Activated CD4-positive, alpha-beta T cell treated with anti-CD3 and anti-CD28 coated beads for 36 hours (primary cell): ENCODE data around the gene HYAL2. TPM values are rescaled to one million over a fixed set of nuclear protein-coding genes. Genes with fewer than 3 reads are reported as not detected.
A peak's percentile ranks its signal among the peaks of the same experiment; 100 is the strongest.
"Not testable (repeated sequence)": the region's sequence is repeated elsewhere in the genome, so short reads cannot be mapped to it uniquely, and the experiment has no call there.

Source experiments
- ATAC-seq: fragments of 200-7000 bp; cut with Tn5 transposase; one replicate; pipeline ENCODE4 v1.10.0; 2021; ENCODE audit warnings: mild to moderate bottlenecking, moderate library complexity
- CTCF ChIA-PET: fragments of 350-600 bp; sonication (Branson Sonifier 250); formaldehyde crosslinking; loops from one replicate; lab custom pipeline; 2021; ENCODE audit warnings: antibody characterized with exemption; lab: Charles Lee
- POLR2A ChIA-PET: fragments of 350-600 bp; sonication (Branson Sonifier 250); formaldehyde crosslinking; loops from one replicate; lab custom pipeline; 2021; ENCODE audit warnings: antibody characterized with exemption, inconsistent platforms; lab: Charles Lee
- DNase-seq: peaks from one replicate; pipeline ENCODE4 v3.0.0-alpha.2; 2020
- H3K27ac Mint-ChIP-seq: one replicate; pipeline ENCODE4 v1.8.0; 2021; ENCODE audit warnings: mixed read lengths
- H3K27me3 Mint-ChIP-seq: one replicate; pipeline ENCODE4 v1.8.0; 2021; ENCODE audit warnings: mixed read lengths
- H3K36me3 Mint-ChIP-seq: one replicate; pipeline ENCODE4 v1.8.0; 2021; ENCODE audit warnings: low read depth, mixed read lengths
- H3K4me1 Mint-ChIP-seq: one replicate; pipeline ENCODE4 v1.8.0; 2021; ENCODE audit warnings: mixed read lengths
- H3K4me3 Mint-ChIP-seq: one replicate; pipeline ENCODE4 v1.8.0; 2021; ENCODE audit warnings: mild to moderate bottlenecking, moderate library complexity, mixed read lengths
- H3K9me3 Mint-ChIP-seq: one replicate; pipeline ENCODE4 v1.8.0; 2021; ENCODE audit warnings: low read depth, mixed read lengths
- intact Hi-C, 2 experiments: fragments of 100-400 bp; cut with DNase I in 1 of 2; cut with micrococcal nuclease in 1 of 2; formaldehyde crosslinking; loops; one replicate each; pipeline versions ENCODE4 v1.14.2 to v1.15.1; 2022 to 2024; cut with DNase I, micrococcal nuclease
- total RNA-seq, 2 experiments: library from RNA; stranded (reverse); gene quantifications; one replicate each; pipeline ENCODE4 v1.2.3, GENCODE V29; 2021

Gene HYAL2
- total RNA-seq, 2 experiments from 2014 or later = 4.7 to 5.1 TPM

DNA sequence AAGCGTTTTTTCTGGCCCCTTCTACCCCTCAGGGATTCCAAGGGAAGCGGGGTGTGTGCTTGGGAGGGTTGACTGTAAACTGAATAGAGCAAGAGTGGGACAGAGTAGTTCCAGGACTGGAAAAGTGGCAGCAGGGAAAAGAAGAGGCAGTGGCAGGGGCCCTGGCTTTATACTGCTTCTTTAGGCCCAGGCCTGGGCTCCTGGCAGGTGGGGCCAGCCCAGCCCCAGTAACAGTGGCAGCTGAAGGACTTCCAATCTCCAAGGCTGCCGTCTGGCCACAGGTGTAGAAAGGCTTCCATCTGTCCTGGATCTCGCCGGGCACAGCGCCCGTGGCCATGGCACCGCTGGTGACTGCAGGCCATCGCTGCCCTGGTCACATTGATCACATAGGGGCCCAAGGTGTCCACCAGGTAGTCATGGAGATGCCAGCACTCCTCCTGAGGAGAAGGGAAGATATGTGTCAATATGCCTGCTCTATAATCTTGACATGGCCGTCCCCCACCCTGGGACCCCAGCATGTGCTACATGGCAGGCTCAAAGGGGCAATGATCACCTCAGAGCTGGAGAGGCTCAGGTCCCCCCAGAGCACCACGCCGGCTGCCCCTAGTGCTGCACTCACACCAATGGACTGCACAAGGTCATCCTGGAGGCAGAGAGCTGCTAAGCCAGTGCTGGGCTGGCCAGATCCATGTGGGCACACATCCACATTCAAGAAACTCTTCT lies 29.3 kb downstream of the HYAL2 start:
- Mint-ChIP-seq H3K27me3 (no peaks in the 10 kb centered on the region), H3K36me3 (peaks cover 31% of the 10 kb centered on the region), H3K4me1 (peaks cover 20% of the 10 kb centered on the region), H3K9me3 (no peaks in the 10 kb centered on the region), H3K27ac (peak overlapping the region; percentile 99), H3K4me3 (peak overlapping the region; percentile 88)
- CTCF ChIA-PET = interaction anchor here (0.5 to 1.8 kb wide), 7 partner anchors 31 to 1269 kb away, joined by 3 to 8 read pairs (median 3); partner anchors contain the start of gene GNAI2
- ATAC-seq (no peak), DNase-seq (no peak)
- POLR2A ChIA-PET = interaction anchor here (0.6 kb wide), 1 partner anchor 10 kb away, joined by 3 read pairs; no protein-coding TSS in a partner anchor
- intact Hi-C loops = loop anchor here (2.0 to 10.0 kb wide), 4 partner anchors 318 to 881 kb away; partner anchors contain the start of genes CISH (in 1 of the 2), GMPPB (in 1 of the 2), RHOA (in 1 of the 2) and TCTA (in 1 of the 2)

DNA sequence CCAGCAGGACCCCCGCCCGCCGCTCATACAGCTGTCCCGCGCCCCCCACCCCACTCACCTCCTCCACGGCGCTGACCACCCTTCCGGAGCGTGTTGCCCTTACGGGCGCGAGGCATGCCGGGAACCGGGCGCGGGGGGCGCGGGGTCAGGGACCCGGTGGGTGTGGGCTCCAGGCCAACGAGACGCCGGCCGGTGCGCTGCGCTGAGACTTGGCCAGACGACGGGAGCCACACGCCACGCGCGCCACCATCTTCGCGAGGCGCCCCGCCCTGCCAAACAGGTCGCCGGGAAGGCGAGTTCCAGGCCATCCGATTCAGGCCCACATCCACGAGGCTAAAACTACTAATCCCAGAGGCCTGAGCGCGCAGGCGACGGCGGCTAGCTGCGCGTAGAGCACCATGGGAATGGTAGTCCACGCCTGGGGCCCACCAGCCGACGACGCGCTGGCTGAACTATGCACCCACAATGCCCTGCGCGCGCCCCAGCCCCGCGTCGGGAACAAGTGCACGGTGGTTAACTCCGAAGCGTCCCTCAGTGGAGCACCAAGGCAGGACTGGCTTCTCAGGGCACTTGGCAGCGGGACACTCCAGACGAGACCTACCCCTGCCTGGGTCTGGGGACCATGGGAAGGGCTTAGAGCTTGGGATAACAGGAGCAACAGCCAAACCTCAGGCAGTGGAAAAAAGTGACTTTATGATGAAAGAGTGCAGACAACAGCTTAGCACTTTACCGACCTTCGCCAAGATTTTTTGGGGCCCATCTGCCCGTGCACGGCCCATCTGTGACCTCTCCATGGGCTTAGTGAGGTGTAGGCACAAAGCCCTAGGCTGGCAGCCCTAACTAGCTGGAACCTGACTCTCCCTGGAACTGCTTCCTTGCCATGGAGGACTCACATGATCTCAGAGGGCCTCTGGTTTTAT lies 30.1 kb downstream of the HYAL2 start, which contains the start of gene IFRD2:
IFRD2 (minus strand) TSS at position 271 of the 920 bp plus-strand sequence; CDS start at position 116, 155 bp downstream.
- CTCF ChIA-PET = interaction anchor here (0.5 to 1.8 kb wide), 13 partner anchors 9 to 513 kb away, joined by 3 to 8 read pairs (median 4); partner anchors contain the start of genes GNAI2, HYAL2 and TUSC2
- peaks cover 16% of the 10 kb centered on the region for H3K4me1 Mint-ChIP-seq
- DNase-seq = peak; percentile 98

GRCh38 chr3:50290161-50290641 lies 32.3 kb downstream of the HYAL2 start:
- Mint-ChIP-seq H3K4me1 (peaks cover 16% of the 10 kb centered on the region), H3K27me3 (no peaks in the 10 kb centered on the region), H3K36me3 (peaks cover 41% of the 10 kb centered on the region), H3K9me3 (no peaks in the 10 kb centered on the region), H3K4me3 (peak overlapping the region; percentile 88), H3K27ac (no peak overlapping the region)
- DNase-seq (no peak), ATAC-seq (no peak)
- ChIA-PET POLR2A (interaction anchor here (0.6 kb wide), 2 partner anchors 13 to 1202 kb away, joined by 7 read pairs; no protein-coding TSS in a partner anchor), CTCF (interaction anchor here (0.5 kb wide), 1 partner anchor 70 kb away, joined by 4 read pairs; no protein-coding TSS in a partner anchor)
- intact Hi-C loops = loop anchor here (5.0 to 10.0 kb wide), 2 partner anchors 565 to 878 kb away; partner anchors contain the start of genes GMPPB (in 1 of the 2), RHOA (in 1 of the 2) and TCTA (in 1 of the 2)

More for the DNA sequence above, 30.1 kb downstream of the HYAL2 start, which contains the start of gene IFRD2:
- H3K9me3 Mint-ChIP-seq = no peaks in the 10 kb centered on the region
- ATAC-seq = peak; percentile 99
- POLR2A ChIA-PET = interaction anchor here (0.6 to 1.1 kb wide), 2 partner anchors 9 to 45 kb away, joined by 3 read pairs; no protein-coding TSS in a partner anchor
- peaks cover 35% of the 10 kb centered on the region for H3K36me3 Mint-ChIP-seq
- peak within 1 kb of the TSS; percentile 88 for H3K4me3 Mint-ChIP-seq
- intact Hi-C loops = loop anchor here (1.0 to 10.0 kb wide), 19 partner anchors 18 to 1093 kb away; partner anchors contain the start of genes CYB561D2 (in 2 of the 2), NPRL2 (in 2 of the 2), TMEM115 (in 2 of the 2) and CISH (in 1 of the 2)
- H3K27ac Mint-ChIP-seq = peak within 1 kb of the TSS; percentile 99
- H3K27me3 Mint-ChIP-seq = no peaks in the 10 kb centered on the region

DNA sequence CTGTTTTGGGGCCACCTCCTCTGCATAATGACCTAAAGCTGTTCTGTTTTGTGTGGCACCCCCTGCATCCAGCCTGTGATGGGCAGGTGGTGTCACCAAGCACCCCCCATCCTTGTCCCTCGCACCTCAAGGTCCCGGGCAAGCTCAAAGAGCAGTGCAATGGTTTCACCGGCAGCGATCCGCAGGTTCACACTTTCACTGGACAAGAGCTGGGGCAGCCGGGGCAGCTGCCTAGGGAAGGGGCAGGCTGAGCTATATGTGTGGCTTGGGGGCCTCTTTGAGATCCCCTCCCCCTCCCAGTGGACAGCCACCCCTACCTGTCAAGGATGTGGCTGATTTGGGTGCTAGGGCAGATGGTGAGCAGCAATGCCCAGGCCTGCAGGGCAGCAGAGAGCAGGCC lies 33.4 kb downstream of the HYAL2 start:
- ATAC-seq (no peak), DNase-seq (no peak)
- Mint-ChIP-seq H3K4me1 (peaks cover 16% of the 10 kb centered on the region), H3K27me3 (no peaks in the 10 kb centered on the region), H3K36me3 (peaks cover 41% of the 10 kb centered on the region), H3K4me3 (peak overlapping the region; percentile 30), H3K9me3 (no peaks in the 10 kb centered on the region), H3K27ac (no peak overlapping the region)
- intact Hi-C loops = no loop called here
- POLR2A ChIA-PET = no interaction called here
- CTCF ChIA-PET = interaction anchor here (0.8 kb wide), 1 partner anchor 43 kb away, joined by 3 read pairs; no protein-coding TSS in a partner anchor

DNA sequence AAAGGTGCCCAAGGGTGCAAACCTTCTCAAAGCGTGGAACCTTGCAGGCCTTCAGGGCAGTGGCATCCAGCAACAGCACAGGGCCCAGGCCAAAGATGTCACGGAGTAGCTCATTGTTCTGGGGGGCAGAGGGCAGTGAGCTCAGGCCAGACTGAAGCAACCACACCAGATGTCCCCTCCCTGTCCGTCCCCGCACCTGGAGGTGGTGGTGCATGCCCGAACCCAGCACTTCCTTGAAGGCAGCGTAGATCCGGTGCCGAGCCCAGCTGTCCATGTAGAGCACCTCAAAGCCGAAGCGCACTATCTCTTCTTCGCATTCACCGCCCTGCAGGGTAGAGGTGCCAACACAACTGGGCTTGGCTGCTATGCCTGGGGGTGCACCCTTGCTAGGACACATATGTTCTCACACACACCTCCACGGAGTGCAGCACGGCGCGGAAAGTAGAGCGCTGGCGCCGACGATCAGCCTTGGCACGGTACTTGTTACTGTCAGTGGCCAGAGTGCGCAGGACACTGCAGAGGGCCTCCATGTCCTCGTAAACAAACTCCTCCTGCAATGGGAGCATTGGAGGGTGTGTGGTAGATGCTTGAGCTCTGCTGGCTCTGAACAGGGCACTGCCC lies 34.0 kb downstream of the HYAL2 start:
- POLR2A ChIA-PET = no interaction called here
- ATAC-seq (no peak), DNase-seq (no peak)
- CTCF ChIA-PET = interaction anchor here (0.6 to 0.8 kb wide), 3 partner anchors 42 to 96 kb away, joined by 3 read pairs; no protein-coding TSS in a partner anchor
- peaks cover 41% of the 10 kb centered on the region for H3K36me3 Mint-ChIP-seq
- no peaks in the 10 kb centered on the region for H3K9me3 Mint-ChIP-seq
- H3K4me3 Mint-ChIP-seq = no peak overlapping the region
- peaks cover 16% of the 10 kb centered on the region for H3K4me1 Mint-ChIP-seq
- intact Hi-C loops = no loop called here
- no peak overlapping the region for H3K27ac Mint-ChIP-seq
- H3K27me3 Mint-ChIP-seq = no peaks in the 10 kb centered on the region

DNA sequence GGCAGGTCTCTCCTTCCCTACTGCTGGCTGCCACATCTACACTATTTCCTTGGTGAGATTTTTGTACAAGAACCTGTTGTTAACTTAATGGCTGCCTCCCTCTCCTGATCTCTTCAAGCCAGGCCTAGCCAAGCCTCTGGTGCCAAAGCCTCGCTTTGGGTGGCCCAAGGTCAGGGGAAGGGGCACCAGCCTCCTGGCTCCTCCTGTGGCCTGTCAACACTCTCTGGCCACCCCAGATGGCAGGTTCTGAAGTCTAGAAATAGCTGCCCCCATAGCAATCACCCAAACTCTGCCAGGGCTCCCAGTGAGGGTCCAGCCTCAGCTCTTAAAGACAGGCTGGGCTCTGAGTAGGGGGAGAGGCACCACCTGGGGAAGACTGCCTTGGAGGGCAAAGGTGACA lies 35.3 kb downstream of the HYAL2 start:
- no peak overlapping the region for H3K4me3 Mint-ChIP-seq
- CTCF ChIA-PET = no interaction called here

GRCh38 chr3:50286322-50287227 lies 36.0 kb downstream of the HYAL2 start:
- no peak overlapping the region for H3K27ac Mint-ChIP-seq
- H3K4me1 Mint-ChIP-seq = peaks cover 9% of the 10 kb centered on the region
- CTCF ChIA-PET = no interaction called here
- H3K36me3 Mint-ChIP-seq = peaks cover 38% of the 10 kb centered on the region
- H3K27me3 Mint-ChIP-seq = no peaks in the 10 kb centered on the region
- DNase-seq = no peak
- no peak overlapping the region for H3K4me3 Mint-ChIP-seq
- intact Hi-C loops = no loop called here
- POLR2A ChIA-PET = no interaction called here
- ATAC-seq = no peak
- no peaks in the 10 kb centered on the region for H3K9me3 Mint-ChIP-seq

More for the DNA sequence above, 35.3 kb downstream of the HYAL2 start:
- POLR2A ChIA-PET = no interaction called here
- ATAC-seq = no peak
- no peaks in the 10 kb centered on the region for H3K27me3 Mint-ChIP-seq
- peaks cover 9% of the 10 kb centered on the region for H3K4me1 Mint-ChIP-seq
- H3K27ac Mint-ChIP-seq = no peak overlapping the region
- no peaks in the 10 kb centered on the region for H3K9me3 Mint-ChIP-seq
- intact Hi-C loops = no loop called here
- H3K36me3 Mint-ChIP-seq = peaks cover 38% of the 10 kb centered on the region
- DNase-seq = no peak

DNA sequence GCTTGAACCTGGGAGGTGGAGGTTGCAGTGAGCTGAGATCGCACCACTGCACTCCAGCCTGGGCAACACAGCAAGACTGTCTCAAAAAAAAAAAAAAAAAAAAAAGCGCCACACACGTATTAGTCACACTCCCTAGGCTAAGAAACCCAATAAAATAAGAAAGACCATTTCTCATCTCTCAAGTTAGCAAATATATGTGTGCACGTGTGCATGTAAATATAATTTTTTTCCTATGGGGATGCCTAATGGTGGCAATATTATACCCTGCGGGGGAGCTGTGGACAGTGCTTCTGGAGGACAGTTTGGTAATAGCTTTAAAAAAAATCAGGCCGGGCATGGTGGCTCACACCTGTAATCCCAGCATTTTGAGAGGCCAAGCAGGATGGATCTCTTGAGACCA lies 38.4 kb downstream of the HYAL2 start:
- POLR2A ChIA-PET, H3K4me1 Mint-ChIP-seq, H3K27ac Mint-ChIP-seq, H3K4me3 Mint-ChIP-seq, H3K9me3 Mint-ChIP-seq, H3K27me3 Mint-ChIP-seq, intact Hi-C loops, ATAC-seq, DNase-seq: not testable (repeated sequence)
- CTCF ChIA-PET = interaction anchor here (1.4 kb wide), 1 partner anchor 9 kb away, joined by 5 read pairs; no protein-coding TSS in a partner anchor
- H3K36me3 Mint-ChIP-seq = peaks cover 19% of the 10 kb centered on the region

DNA sequence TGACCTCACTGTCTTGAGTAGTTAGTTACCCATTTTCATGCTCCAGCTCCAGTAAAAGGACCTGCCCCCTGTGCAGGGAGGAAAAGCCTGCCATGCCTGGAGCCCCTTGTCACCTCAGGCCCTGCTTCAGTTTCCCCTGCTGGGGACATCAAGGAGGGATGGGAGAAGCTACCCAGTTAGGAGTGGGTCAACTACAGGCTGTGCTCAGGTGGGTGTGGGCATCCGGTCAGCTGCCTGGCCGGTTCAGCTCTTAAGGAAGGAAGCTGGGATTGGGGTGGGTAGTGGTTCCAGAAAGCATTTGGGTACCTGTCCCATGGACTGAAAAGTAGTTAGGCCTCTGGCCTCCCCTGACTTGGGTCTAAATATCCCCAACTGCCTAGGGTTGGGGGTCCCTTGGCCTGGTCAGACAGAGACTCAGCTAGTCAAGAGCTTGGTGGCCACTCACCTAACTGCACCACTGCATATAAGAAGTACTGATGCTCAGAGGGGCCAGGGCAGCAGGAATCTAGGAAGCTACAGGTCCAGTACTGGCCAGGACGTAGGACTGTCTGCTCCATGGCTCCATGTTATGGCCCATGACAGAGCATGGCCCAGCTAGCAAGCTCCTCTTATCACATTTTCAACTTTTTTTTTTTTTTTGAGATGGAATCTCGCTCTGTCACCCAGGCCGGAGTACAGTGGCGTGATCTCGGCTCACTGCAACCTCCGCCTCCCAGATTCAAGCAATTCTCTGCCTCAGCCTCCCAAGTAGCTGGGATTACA lies 43.1 kb downstream of the HYAL2 start:
- intact Hi-C loops = loop anchor here in 1 of 2 experiments (10.0 kb wide), 1 partner anchor 45 kb away; the partner anchor contains the start of genes HYAL2 and TUSC2
- peaks cover 25% of the 10 kb centered on the region for H3K27me3 Mint-ChIP-seq
- H3K27ac Mint-ChIP-seq = no peak overlapping the region
- H3K4me3 Mint-ChIP-seq = no peak overlapping the region
- DNase-seq (no peak), ATAC-seq (no peak)
- CTCF ChIA-PET = interaction anchor here (0.6 to 0.9 kb wide), 3 partner anchors 61 to 356 kb away, joined by 3 to 4 read pairs (median 3); partner anchors contain the start of gene RASSF1
- no peaks in the 10 kb centered on the region for H3K9me3 Mint-ChIP-seq
- peaks cover 10% of the 10 kb centered on the region for H3K4me1 Mint-ChIP-seq
- POLR2A ChIA-PET = interaction anchor here (0.6 to 0.7 kb wide), 3 partner anchors 12 to 22 kb away, joined by 3 to 5 read pairs (median 3); no protein-coding TSS in a partner anchor
- no peaks in the 10 kb centered on the region for H3K36me3 Mint-ChIP-seq
